ENCODE data around the gene GFOD2. TPM values are rescaled to one million over a fixed set of nuclear protein-coding genes. Genes with fewer than 3 reads are reported as not detected.

The GFOD2 gene
- total and polyA plus RNA-seq, 2 experiments from 2014 or later, result 19.3 to 34.3 TPM

- no peak for ATAC-seq
- Histone ChIP-seq H3K4me2 (no peak overlapping the region), H3F3A (replicated peaks; ENCODE audit: low read depth) (0 out of 2 replicates have a peak, but pooled peaks cover 4% of the 10 kb centered on the region), H3K79me2 (replicated peaks; ENCODE audit: insufficient read depth) (no peaks in the 10 kb centered on the region), H4K20me1 (replicated peaks; ENCODE audit: insufficient read depth) (no peaks in the 10 kb centered on the region; the same call in 1 of the 2 replicates), H3K9me2 (ENCODE audit: insufficient read depth) (no peaks in the 10 kb centered on the region), H3K27me3 (ENCODE audit: insufficient read depth) (no peaks in the 10 kb centered on the region), H3K36me3 (ENCODE audit: insufficient read depth) (no peaks in the 10 kb centered on the region), H3K4me1 (ENCODE audit: insufficient read depth) (no peaks in the 10 kb centered on the region), H3K27ac (ENCODE audit: low read depth) (no peak overlapping the region), H2AFZ (no peak overlapping the region), H3K4me3 (no peak overlapping the region)
- Mint-ChIP-seq H3K27ac (no peak overlapping the region), H3K27me3 (ENCODE audit: insufficient read depth, low read depth, poor library complexity) (peaks cover 15% of the 10 kb centered on the region), H3K36me3 (ENCODE audit: low read depth) (0 out of 3 replicates have a peak, but pooled peaks cover 3% of the 10 kb centered on the region), H3K4me1 (0 out of 3 replicates have a peak, but pooled peaks cover 3% of the 10 kb centered on the region), H3K9me3 (no peaks in the 10 kb centered on the region), H3K4me3 (no peak overlapping the region)
- DNase-seq (ENCODE audit: low spot score), result no peak
- no peak for TF ChIP-seq REST (IDR thresholded peaks at IDR 0.05; ENCODE audit: unreplicated experiment)
- no peak for TF ChIP-seq STAT1 (IDR thresholded peaks at IDR 0.05; ENCODE audit: unreplicated experiment)
- no peak for TF ChIP-seq ZNF114 (CRISPR knock-in tag; IDR thresholded peaks at IDR 0.05)
- TF ChIP-seq ZNF331 (CRISPR knock-in tag; IDR thresholded peaks at IDR 0.05; ENCODE audit: low read depth), result no peak
- TF ChIP-seq CREB1 (CRISPR knock-in tag; IDR thresholded peaks at IDR 0.05; ENCODE audit: low read depth), result no peak
- no peak for TF ChIP-seq CTCF (conservative IDR thresholded peaks at IDR 0.05; ENCODE audit: low read depth in 2 of 2)
- TF ChIP-seq ETS1 (IDR thresholded peaks at IDR 0.05), result no peak
- TF ChIP-seq JUNB (IDR thresholded peaks at IDR 0.05; ENCODE audit: unreplicated experiment), result no peak
- no peak for TF ChIP-seq NANOG (IDR thresholded peaks at IDR 0.05; ENCODE audit: borderline replicate concordance)
- TF ChIP-seq EZH2phosphoT487 (IDR thresholded peaks at IDR 0.05; ENCODE audit: unreplicated experiment), result no peak
- TF ChIP-seq POLR2AphosphoS5 (IDR thresholded peaks at IDR 0.05; ENCODE audit: low read depth), result no peak
- no peak for TF ChIP-seq EZH2 (IDR thresholded peaks at IDR 0.05; ENCODE audit: low read depth, unreplicated experiment)
- TF ChIP-seq ZNF462 (CRISPR knock-in tag; IDR thresholded peaks at IDR 0.05), result no peak
Observed at GRCh38 chr16:67675999-67676398, 43.1 kb downstream of the GFOD2 start.

All from GM23338 (cell line).